ENCODE data around the gene PPFIBP1.

- TF ChIP-seq CTCF (IDR thresholded peaks at IDR 0.05) (no peak), POLR2A (IDR thresholded peaks at IDR 0.05) (no peak)
Observed at GRCh38 chr12:27743601-27744000, 219.6 kb downstream of the PPFIBP1 start.
